ENCODE measurements around the gene USP21.

The USP21 gene

DNA sequence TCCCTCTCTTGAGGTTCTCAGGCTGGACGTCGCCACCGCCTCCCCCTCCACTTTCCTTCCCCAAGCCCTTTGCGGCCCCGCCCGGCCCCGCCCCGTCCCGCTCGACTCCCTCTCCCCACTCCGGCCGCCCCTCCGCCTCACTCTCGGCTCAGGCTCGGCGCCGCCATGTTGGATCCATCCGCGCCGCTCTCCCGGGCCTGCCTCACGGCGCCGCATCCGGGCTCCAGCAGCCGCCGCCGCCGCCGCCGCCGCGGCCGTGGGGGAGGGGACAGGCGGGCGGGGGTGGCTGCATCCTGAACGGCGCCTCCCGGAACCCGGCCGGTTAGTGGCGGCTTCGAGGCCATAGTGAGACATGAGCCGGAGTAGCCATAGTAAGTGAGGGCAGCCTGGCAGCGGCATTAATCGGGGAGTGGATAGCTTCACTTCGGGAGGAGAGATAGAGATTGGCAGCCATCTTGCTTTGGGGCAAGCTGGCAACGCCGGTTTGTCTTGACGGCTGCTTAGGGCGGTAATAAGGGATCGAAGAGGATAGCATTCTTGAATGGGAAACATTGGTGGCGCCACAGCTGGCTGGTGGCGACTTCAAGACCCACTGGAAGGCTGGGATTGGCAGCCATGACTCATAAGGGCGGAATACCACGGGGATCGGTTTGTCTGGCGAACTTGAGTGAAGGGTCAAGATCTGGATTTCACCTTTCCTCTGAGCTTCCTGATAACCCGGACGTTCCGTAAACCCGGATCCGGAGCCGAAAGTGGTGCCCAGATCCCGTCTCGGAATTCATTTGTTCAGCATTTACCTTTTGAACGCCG is 26.7 kb upstream of the USP21 start, which contains the start of gene DEDD:
Gene DEDD (minus strand): TSS at position 258 of the 810 bp plus-strand sequence. CDS start 8,205 bp downstream, outside the sequence.
- H3K4me2 ChIP-seq (ENCODE audit: low read length) = peak within 1 kb of the TSS; percentile 78
- no peaks in the 10 kb centered on the region for H4K20me1 ChIP-seq (ENCODE audit: control insufficient read depth, insufficient read depth, low read depth, low read length)
- H3K27me3 ChIP-seq (ENCODE audit: control insufficient read depth, low read length) = no peaks in the 10 kb centered on the region
- H3K9me3 ChIP-seq (ENCODE audit: control insufficient read depth, insufficient read depth, low read length) = no peaks in the 10 kb centered on the region
- H3K79me2 ChIP-seq (ENCODE audit: control insufficient read depth, low read length) = peaks cover 52% of the 10 kb centered on the region
- peak within 1 kb of the TSS; percentile 50 for H3K27ac ChIP-seq (ENCODE audit: low read depth, low read length)
- no peaks in the 10 kb centered on the region for H3K9me2 ChIP-seq (replicated peaks; ENCODE audit: control insufficient read depth, low read length)
- peaks cover 2% of the 10 kb centered on the region; the same call in 1 of the 2 replicates for H3F3A ChIP-seq (ENCODE audit: control insufficient read depth, insufficient read depth)
- TF ChIP-seq EZH2phosphoT487 (IDR thresholded peaks at IDR 0.05; ENCODE audit: borderline replicate concordance, low read length) (no peak), CTCF (IDR thresholded peaks at IDR 0.05; ENCODE audit: low read depth, low read length, poor library complexity, severe bottlenecking) (peak; percentile 31)
- H3K36me3 ChIP-seq (ENCODE audit: control insufficient read depth, low read length) = peaks cover 36% of the 10 kb centered on the region
- H3K4me1 ChIP-seq (ENCODE audit: control insufficient read depth, low read length) = peaks cover 23% of the 10 kb centered on the region
- H3K4me3 ChIP-seq (ENCODE audit: low read length) = peak within 1 kb of the TSS; percentile 85

DNA sequence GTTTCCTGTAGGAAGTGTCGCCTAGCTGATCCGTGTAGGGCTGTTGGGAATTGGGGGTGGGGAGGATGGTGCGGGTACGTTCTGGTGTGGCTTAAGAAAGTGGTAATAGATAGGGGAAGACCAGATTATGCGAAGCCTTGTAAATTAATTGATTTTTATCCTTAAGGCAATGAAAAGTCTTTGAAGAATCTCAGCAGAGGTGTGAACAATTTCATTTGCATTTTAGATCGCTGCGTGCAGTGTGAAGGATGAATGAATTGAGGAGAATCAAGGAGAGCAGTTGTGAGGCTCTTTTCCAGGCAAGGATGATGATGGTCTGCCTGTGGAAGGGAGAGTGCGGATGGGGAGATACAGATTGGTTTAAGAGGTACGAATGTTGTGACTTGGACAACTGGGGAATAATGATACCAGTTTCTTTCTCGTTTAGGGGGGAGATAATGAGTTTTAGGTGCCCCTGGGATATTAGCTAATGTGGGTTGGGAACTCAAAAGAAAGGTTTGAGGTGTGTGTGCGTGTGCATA is 26.0 kb upstream of the USP21 start:
- H3K4me1 ChIP-seq (ENCODE audit: control insufficient read depth, low read length) = peaks cover 23% of the 10 kb centered on the region
- peaks cover 3% of the 10 kb centered on the region; the same call in 1 of the 2 replicates for H3F3A ChIP-seq (ENCODE audit: control insufficient read depth, insufficient read depth)
- H3K27ac ChIP-seq (ENCODE audit: low read depth, low read length) = peak overlapping the region; percentile 50
- H3K79me2 ChIP-seq (ENCODE audit: control insufficient read depth, low read length) = peaks cover 49% of the 10 kb centered on the region
- H3K9me2 ChIP-seq (replicated peaks; ENCODE audit: control insufficient read depth, low read length) = no peaks in the 10 kb centered on the region
- H3K4me2 ChIP-seq (ENCODE audit: low read length) = peak overlapping the region; percentile 78
- peaks cover 30% of the 10 kb centered on the region for H3K36me3 ChIP-seq (ENCODE audit: control insufficient read depth, low read length)
- H3K9me3 ChIP-seq (ENCODE audit: control insufficient read depth, insufficient read depth, low read length) = no peaks in the 10 kb centered on the region
- H4K20me1 ChIP-seq (ENCODE audit: control insufficient read depth, insufficient read depth, low read depth, low read length) = no peaks in the 10 kb centered on the region
- peak overlapping the region; percentile 85 for H3K4me3 ChIP-seq (ENCODE audit: low read length)
- TF ChIP-seq EZH2phosphoT487 (IDR thresholded peaks at IDR 0.05; ENCODE audit: borderline replicate concordance, low read length) (no peak), CTCF (IDR thresholded peaks at IDR 0.05; ENCODE audit: low read depth, low read length, poor library complexity, severe bottlenecking) (no peak)
- no peaks in the 10 kb centered on the region for H3K27me3 ChIP-seq (ENCODE audit: control insufficient read depth, low read length)

GRCh38 chr1:161137881-161138280 is 21.4 kb upstream of the USP21 start:
- H3K79me2 ChIP-seq (ENCODE audit: control insufficient read depth, low read length) = peaks cover 23% of the 10 kb centered on the region
- no peak for TF ChIP-seq EZH2phosphoT487 (IDR thresholded peaks at IDR 0.05; ENCODE audit: borderline replicate concordance, low read length)
- no peak for TF ChIP-seq CTCF (IDR thresholded peaks at IDR 0.05; ENCODE audit: low read depth, low read length, poor library complexity, severe bottlenecking)
- H3K9me3 ChIP-seq (ENCODE audit: control insufficient read depth, insufficient read depth, low read length) = no peaks in the 10 kb centered on the region
- H4K20me1 ChIP-seq (ENCODE audit: control insufficient read depth, insufficient read depth, low read depth, low read length) = no peaks in the 10 kb centered on the region
- H3K4me1 ChIP-seq (ENCODE audit: control insufficient read depth, low read length) = peaks cover 8% of the 10 kb centered on the region
- no peak overlapping the region for H3K27ac ChIP-seq (ENCODE audit: low read depth, low read length)
- no peaks in the 10 kb centered on the region for H3K27me3 ChIP-seq (ENCODE audit: control insufficient read depth, low read length)
- peaks cover 5% of the 10 kb centered on the region for H3K36me3 ChIP-seq (ENCODE audit: control insufficient read depth, low read length)
- no peak overlapping the region for H3K4me2 ChIP-seq (ENCODE audit: low read length)
- no peaks in the 10 kb centered on the region for H3K9me2 ChIP-seq (replicated peaks; ENCODE audit: control insufficient read depth, low read length)
- no peak overlapping the region for H3K4me3 ChIP-seq (ENCODE audit: low read length)
- peaks cover 9% of the 10 kb centered on the region; the same call in 1 of the 2 replicates for H3F3A ChIP-seq (ENCODE audit: control insufficient read depth, insufficient read depth)
